ENCODE results near the gene UBE2H. TPM values are rescaled to one million over a fixed set of nuclear protein-coding genes. Genes with fewer than 3 reads are reported as not detected.
"Not testable (repeated sequence)": the region's sequence is repeated elsewhere in the genome, so short reads cannot be mapped to it uniquely, and the experiment has no call there.

The UBE2H gene
- total RNA-seq, 1 donor = 59.5 TPM

- no peak for TF ChIP-seq CTCF (IDR thresholded peaks at IDR 0.05; ENCODE audit: insufficient read depth, low read length)
- no peak overlapping the region for H3K4me3 ChIP-seq (ENCODE audit: low read depth, low read length)
- DNase-seq (ENCODE audit: low read depth) = no peak
Observed at GRCh38 chr7:129902788-129903422, 49.9 kb downstream of the UBE2H start.

GRCh38 chr7:129898502-129899160 is 54.1 kb downstream of the UBE2H start:
- DNase-seq (ENCODE audit: low read depth) = no peak
- TF ChIP-seq CTCF (IDR thresholded peaks at IDR 0.05; ENCODE audit: insufficient read depth, low read length) = no peak
- H3K4me3 ChIP-seq (ENCODE audit: low read depth, low read length) = no peak overlapping the region

DNA sequence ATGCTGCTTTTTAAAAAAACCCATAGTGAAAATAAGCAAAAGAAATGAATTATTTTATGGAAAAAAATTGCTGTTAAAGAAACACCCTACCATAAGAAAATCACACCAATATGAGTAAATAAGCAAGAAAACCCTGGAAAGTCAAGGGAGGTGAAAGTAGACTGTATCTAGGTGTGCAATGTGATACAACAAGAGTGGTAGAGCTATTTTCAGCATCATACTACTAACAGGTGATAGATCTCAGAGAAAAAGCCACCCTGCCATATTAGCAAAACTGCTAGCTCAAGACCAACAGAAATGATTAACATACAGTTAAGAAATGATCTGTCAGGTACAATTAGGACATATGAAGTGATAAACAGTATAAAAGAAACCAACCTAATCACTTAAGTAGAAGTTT is 54.8 kb downstream of the UBE2H start:
- DNase-seq (ENCODE audit: low read depth) = no peak
- H3K4me3 ChIP-seq (ENCODE audit: low read depth, low read length) = no peak overlapping the region
- TF ChIP-seq CTCF (IDR thresholded peaks at IDR 0.05; ENCODE audit: insufficient read depth, low read length) = no peak

DNA sequence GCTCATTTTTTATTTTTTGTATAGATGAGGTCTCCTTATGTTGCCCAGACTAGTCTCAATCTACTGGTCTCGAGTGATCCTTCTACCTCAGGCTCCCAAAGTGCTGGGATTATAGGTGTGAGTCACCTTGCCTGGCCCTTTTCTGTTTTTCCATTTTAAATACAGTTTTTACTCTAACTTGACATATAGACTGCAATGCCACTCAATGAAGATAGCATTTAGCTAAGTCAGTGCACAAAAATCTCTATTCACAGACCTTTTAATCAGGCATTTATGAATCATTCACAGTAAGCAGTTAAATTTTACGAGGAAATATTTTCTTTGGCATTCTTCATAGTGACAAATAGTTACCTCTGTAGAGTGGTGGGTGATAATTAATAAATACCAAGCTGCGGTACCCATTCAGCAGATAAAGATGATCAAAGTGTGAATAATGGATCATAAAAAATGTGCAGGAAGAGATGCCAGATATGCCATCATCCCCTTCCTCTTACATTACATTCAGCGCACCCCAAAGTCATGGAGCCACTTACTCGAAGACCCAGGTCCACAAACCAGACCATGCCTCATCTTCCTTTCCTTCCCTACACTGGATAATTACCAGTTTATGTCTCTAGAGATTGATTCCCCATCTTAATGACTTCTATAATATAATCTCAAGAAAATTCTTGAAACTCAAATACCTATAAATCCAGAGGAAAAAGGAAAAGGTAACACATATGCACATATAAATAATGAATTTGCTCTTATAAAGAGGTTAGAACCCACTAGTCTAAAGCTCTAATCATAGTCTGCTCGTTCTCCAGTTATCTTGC is 56.0 kb downstream of the UBE2H start:
- TF ChIP-seq CTCF (IDR thresholded peaks at IDR 0.05; ENCODE audit: insufficient read depth, low read length) = no peak
- peak; percentile 18 for DNase-seq (ENCODE audit: low read depth)

GRCh38 chr7:129894184-129894583 is 58.6 kb downstream of the UBE2H start:
- not testable (repeated sequence) for DNase-seq (ENCODE audit: low read depth); H3K4me3 ChIP-seq (ENCODE audit: low read depth, low read length)

More for the DNA sequence above, 56.0 kb downstream of the UBE2H start:
- no peak overlapping the region for H3K4me3 ChIP-seq (ENCODE audit: low read depth, low read length)

DNA sequence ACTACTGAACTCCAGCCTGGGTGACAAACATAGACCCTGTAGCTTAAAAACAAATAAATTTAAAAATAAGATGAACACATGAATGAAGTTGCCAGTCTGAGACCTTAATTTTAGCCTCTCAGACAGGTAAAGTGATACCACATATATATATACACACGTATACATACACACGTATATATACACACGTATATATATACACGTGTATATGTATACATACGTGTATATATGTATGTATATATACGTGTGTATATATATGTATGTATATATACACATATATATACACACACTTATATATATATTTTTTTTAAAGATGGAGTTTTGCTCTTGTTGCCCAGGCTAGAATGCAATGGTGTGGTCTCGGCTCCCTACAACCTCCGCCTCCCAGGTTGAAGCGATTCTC is 62.7 kb downstream of the UBE2H start:
- H3K4me3 ChIP-seq (ENCODE audit: low read depth, low read length) = no peak overlapping the region
- TF ChIP-seq CTCF (IDR thresholded peaks at IDR 0.05; ENCODE audit: insufficient read depth, low read length) = no peak
- DNase-seq (ENCODE audit: low read depth) = no peak

All from fibroblast of the aortic adventitia (primary cell).